Measurements from ENCODE around the gene TCF4.

The TCF4 gene

DNA sequence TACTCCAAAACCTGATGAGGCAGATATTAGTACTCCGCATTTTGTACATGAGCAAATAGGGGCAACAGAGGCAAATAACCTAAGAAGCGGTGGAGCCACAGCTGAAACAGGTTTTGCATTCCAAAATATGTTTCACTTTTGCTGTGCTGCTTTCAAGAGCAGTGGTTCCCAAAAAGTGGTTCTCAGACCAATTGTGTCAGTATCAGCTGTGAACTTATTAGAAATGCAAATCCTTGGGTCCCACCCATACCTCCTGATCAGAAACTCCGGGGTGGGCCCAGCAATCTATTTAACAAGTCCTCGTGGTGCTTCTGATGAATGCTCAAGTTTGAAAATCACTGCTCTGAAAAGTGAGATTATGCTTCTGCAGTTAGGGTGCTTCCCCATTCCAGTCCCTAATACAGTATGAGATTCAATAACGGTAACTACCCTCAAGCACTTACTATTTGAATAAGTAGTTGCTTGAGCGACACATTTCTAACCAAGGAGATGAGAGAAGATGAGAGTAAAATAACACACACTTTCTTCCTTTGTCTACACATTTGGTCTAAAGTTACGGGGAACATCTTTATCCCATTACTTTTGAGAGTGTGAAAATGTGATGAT, 17.8 kb upstream of the TCF4 start:
- H3K4me3 ChIP-seq (ENCODE audit: control insufficient read depth, low read depth, low read length): no peak overlapping the region
- DNase-seq (ENCODE audit: low read depth): no peak
- TF ChIP-seq, protein P1, sequence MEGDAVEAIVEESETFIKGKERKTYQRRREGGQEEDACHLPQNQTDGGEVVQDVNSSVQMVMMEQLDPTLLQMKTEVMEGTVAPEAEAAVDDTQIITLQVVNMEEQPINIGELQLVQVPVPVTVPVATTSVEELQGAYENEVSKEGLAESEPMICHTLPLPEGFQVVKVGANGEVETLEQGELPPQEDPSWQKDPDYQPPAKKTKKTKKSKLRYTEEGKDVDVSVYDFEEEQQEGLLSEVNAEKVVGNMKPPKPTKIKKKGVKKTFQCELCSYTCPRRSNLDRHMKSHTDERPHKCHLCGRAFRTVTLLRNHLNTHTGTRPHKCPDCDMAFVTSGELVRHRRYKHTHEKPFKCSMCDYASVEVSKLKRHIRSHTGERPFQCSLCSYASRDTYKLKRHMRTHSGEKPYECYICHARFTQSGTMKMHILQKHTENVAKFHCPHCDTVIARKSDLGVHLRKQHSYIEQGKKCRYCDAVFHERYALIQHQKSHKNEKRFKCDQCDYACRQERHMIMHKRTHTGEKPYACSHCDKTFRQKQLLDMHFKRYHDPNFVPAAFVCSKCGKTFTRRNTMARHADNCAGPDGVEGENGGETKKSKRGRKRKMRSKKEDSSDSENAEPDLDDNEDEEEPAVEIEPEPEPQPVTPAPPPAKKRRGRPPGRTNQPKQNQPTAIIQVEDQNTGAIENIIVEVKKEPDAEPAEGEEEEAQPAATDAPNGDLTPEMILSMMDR (conservative IDR thresholded peaks at IDR 0.05; ENCODE audit: control insufficient read depth, insufficient read depth, low read depth, low read length): no peak

DNA sequence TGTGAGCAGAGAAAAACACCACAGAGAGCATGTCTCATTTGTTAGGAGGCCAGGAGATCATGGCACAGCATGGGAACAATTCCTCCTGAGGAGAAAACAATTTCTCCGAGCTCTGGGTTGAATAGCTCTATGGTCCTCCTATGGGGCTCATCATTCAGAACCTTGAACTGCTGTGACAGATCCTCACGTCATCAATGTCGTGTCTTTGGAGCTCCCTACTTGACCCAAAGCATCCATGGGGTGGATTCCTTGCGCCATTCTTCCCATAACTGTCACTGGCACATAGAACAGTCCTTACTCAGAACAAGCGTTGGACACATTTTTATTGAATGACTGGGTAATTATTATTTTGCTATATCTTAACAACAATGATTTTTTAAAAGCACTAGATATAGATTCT, 15.8 kb upstream of the TCF4 start:
- DNase-seq (ENCODE audit: low read depth): no peak
- no peak overlapping the region for H3K4me3 ChIP-seq (ENCODE audit: control insufficient read depth, low read depth, low read length)
- TF ChIP-seq, protein P1 (conservative IDR thresholded peaks at IDR 0.05; ENCODE audit: control insufficient read depth, insufficient read depth, low read depth, low read length): no peak

DNA sequence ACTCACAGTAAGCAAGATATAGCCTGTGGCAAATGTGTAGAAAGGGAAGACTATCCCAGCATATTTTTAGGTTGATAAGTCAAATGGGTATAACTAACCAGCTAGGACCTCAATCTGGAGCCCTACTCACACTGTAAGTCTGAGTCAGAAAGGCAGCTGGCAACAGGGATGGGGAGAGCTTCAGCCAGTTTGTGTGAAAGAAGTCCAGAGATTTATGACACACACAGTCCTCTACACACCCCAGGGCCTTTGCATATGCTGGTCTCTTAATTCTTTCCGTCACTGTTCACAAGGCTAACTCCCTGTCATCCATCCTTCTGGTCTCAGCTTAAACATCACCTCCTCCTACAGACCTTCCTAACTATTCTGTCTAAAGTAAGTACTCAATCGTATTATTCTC, 5.9 kb upstream of the TCF4 start:
- TF ChIP-seq, protein P1 (conservative IDR thresholded peaks at IDR 0.05; ENCODE audit: control insufficient read depth, insufficient read depth, low read depth, low read length): no peak
- H3K4me3 ChIP-seq (ENCODE audit: control insufficient read depth, low read depth, low read length): no peak overlapping the region
- DNase-seq (ENCODE audit: low read depth): peak; percentile 38

DNA sequence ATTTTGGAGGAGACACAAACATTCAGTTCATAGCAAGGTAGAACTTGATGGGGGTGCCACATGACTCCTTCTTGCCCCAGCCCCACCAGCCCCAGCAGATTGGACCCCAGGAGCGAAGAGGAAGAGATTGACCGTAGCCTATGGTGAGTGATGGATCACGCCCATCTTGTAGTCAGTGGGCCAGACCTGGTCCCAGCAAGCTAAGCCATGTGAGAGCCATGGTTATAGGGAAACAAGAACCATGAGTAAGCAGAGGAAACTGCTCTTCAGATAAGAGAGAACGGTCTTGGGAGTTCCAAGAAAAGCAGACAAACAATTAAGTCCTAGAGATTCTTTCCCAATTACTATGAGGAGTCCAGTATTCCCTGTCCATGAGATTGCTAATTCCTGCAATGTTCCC, 4.6 kb upstream of the TCF4 start:
- TF ChIP-seq, protein P1 (conservative IDR thresholded peaks at IDR 0.05; ENCODE audit: control insufficient read depth, insufficient read depth, low read depth, low read length): no peak
- DNase-seq (ENCODE audit: low read depth): no peak
- H3K4me3 ChIP-seq (ENCODE audit: control insufficient read depth, low read depth, low read length): no peak overlapping the region

DNA sequence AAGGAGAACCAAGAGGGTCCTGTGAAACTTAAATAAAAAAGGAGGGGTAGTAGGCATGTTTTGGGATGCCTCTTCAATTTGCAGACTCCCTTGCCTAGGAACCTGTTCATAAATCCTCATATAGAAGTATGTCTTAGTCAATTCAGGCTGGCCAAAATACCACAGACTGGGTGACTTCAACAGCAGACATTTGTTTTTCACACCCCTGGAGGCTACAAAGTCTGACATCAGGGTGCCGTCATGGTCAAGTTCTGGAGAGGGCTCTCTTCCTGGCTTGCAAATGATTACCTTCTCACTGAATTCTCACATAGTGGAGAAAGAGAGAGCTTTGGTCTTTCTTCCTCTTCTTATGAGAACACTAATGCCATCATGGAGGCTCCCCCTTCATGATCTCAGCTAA, 4.1 kb upstream of the TCF4 start:
- DNase-seq (ENCODE audit: low read depth): peak; percentile 7
- no peak overlapping the region for H3K4me3 ChIP-seq (ENCODE audit: control insufficient read depth, low read depth, low read length)
- TF ChIP-seq, protein P1 (conservative IDR thresholded peaks at IDR 0.05; ENCODE audit: control insufficient read depth, insufficient read depth, low read depth, low read length): no peak

DNA sequence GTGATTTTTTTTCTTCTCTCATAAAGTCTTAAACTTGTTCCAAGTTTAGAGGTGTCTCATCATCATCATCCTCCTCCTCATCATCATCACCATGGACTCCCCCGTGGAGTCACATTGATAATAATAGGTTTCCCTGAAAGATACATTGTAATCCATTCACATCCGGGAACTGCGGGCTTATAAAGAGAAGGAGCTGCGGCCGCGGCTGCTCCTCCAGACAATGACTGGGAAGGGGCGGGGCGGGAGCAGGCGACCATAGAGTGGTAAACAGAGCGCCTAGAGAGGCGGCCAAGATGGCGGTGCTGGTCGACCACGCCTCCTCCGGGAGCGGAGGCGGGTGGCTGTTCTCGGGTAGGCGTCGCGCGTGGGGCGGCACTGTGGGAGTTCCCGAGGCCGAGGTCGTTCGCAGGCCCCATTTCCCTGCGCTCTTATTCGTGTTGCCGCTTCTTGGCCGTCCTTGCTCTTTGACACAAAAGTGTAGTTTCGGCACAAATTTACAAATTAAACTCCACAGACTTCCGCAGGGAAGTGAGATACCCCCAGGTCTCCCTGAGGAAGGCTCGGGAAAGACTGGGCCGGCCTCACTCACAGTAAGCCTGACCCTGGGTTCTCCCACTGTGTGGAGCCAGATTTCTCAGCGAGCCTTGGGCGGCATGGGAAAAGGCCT, 1.8 kb upstream of the TCF4 start:
- DNase-seq (ENCODE audit: low read depth): peak; percentile 95
- H3K4me3 ChIP-seq (ENCODE audit: control insufficient read depth, low read depth, low read length): peak overlapping the region; percentile 67
- TF ChIP-seq, protein P1 (conservative IDR thresholded peaks at IDR 0.05; ENCODE audit: control insufficient read depth, insufficient read depth, low read depth, low read length): no peak

Measured in fibroblast of mammary gland (primary cell).